ENCODE results near the gene LMTK3.

DNA sequence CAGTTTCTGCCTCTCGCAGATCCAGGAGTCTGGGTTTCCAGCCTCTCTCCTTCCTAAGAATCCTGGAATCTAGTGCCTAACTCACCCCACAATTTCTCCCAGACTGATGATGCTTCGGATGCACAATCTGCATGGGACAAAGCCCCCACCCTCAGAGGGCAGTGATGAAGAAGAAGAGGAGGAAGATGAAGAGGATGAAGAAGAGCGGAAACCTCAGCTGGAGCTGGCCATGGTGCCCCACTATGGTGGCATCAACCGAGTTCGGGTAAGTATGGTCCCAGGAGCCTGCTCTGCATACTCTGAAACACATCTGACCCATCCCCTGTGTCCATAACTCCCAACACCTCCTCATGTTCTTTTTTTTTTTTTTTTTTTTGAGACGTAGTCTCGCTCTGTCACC is 65.1 kb downstream of the LMTK3 start:
- TF ChIP-seq POLR2A (IDR thresholded peaks at IDR 0.05) = no peak
- TF ChIP-seq, protein P1, sequence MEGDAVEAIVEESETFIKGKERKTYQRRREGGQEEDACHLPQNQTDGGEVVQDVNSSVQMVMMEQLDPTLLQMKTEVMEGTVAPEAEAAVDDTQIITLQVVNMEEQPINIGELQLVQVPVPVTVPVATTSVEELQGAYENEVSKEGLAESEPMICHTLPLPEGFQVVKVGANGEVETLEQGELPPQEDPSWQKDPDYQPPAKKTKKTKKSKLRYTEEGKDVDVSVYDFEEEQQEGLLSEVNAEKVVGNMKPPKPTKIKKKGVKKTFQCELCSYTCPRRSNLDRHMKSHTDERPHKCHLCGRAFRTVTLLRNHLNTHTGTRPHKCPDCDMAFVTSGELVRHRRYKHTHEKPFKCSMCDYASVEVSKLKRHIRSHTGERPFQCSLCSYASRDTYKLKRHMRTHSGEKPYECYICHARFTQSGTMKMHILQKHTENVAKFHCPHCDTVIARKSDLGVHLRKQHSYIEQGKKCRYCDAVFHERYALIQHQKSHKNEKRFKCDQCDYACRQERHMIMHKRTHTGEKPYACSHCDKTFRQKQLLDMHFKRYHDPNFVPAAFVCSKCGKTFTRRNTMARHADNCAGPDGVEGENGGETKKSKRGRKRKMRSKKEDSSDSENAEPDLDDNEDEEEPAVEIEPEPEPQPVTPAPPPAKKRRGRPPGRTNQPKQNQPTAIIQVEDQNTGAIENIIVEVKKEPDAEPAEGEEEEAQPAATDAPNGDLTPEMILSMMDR (IDR thresholded peaks at IDR 0.05) = no peak
